HepG2 (cell line): Measurements from ENCODE around the gene TNFAIP3. TPM values are rescaled to one million over a fixed set of nuclear protein-coding genes. Genes with fewer than 3 reads are reported as not detected.

Experiments used
- ATAC-seq: fragments of 200-7000 bp; cut with Tn5 transposase; 3 replicates; pipeline ENCODE4 v1.9.1; 2020; ENCODE audit warnings: mild to moderate bottlenecking, moderate library complexity
- BruUV-seq: library from RNA; stranded (reverse); fragments of 400-500 nt; replicated peaks from 2 replicates; lab custom pipeline; 2021; lab: Mats Ljungman, UMichigan
- CTCF ChIA-PET: fragments of 300-600 bp; formaldehyde crosslinking; extraction: SDS; loops from one replicate; lab custom pipeline; 2021; ENCODE audit warnings: low total read pairs, inconsistent platforms, low intra/inter-chr PET ratio; lab: Yijun Ruan, JAX
- POLR2A ChIA-PET: fragments of 350-600 bp; sonication (Branson Sonifier 250); formaldehyde crosslinking; loops from one replicate; lab custom pipeline; 2020; ENCODE audit warnings: antibody characterized with exemption, inconsistent platforms; lab: Yijun Ruan, JAX
- DNase-seq: peaks from one replicate; pipeline ENCODE4 v3.0.0-alpha.2; 2015; ENCODE audit warnings: low spot score
- FAIRE-seq: peaks from 3 replicates; lab custom pipeline; 2011; peaks lifted over from hg19 to GRCh38; lab: Jason Lieb, UNC
- H2AFZ ChIP-seq: one replicate; pipeline ENCODE4 v1.6.1; 2011; ENCODE audit warnings: low read length, inconsistent platforms
- H3K27ac ChIP-seq: fragments of 300-600 bp; 3 replicates; pipeline ENCODE4 v1.8.0; 2011; ENCODE audit warnings: mixed run types, mild to moderate bottlenecking, mixed read lengths, low read length, inconsistent platforms; ENCODE audit not compliant: insufficient read depth; ENCODE audit errors: extremely low read length
- H3K27me3 ChIP-seq, 2 experiments: fragments of 200-600 bp in 1 of 2; 2 replicates in 1 of 2; 3 replicates in 1 of 2; pipeline versions ENCODE4 v1.6.0 to v1.8.0; 2011; ENCODE audit warnings: low read length in 2 of 2, mild to moderate bottlenecking in 2 of 2, moderate library complexity in 2 of 2, inconsistent platforms in 1 of 2; ENCODE audit not compliant: insufficient read depth in 2 of 2, control insufficient read depth in 1 of 2
- H3K36me3 ChIP-seq, 2 experiments: fragments of 200-600 bp in 1 of 2; replicated peaks in 1 of 2; 2 replicates in 1 of 2; 3 replicates in 1 of 2; pipeline versions ENCODE4 v1.5.1 to v1.8.0; 2011; ENCODE audit warnings: low read length in 2 of 2, inconsistent platforms in 1 of 2; ENCODE audit not compliant: insufficient read depth in 2 of 2, control insufficient read depth in 1 of 2
- H3K4me1 ChIP-seq: 2 replicates; pipeline ENCODE4 v1.5.1; 2012; ENCODE audit warnings: low read length, inconsistent platforms; ENCODE audit not compliant: insufficient read depth
- H3K4me2 ChIP-seq: 2 replicates; pipeline ENCODE4 v1.6.0; 2011; ENCODE audit warnings: low read depth, low read length, inconsistent platforms
- H3K4me3 ChIP-seq, 3 experiments: fragments of 200-600 bp in 1 of 3; sonication (generic), shearing (Covaris generic) in 1 of 3; replicated peaks in 1 of 3; 2 replicates each; pipeline ENCODE4 v1.5.1; 2011 to 2016; ENCODE audit warnings: low read length in 3 of 3, inconsistent platforms in 2 of 3, low read depth in 2 of 3, mild to moderate bottlenecking in 2 of 3, control low read depth in 1 of 3, mixed read lengths in 1 of 3; ENCODE audit not compliant: insufficient read depth in 1 of 3
- H3K79me2 ChIP-seq: one replicate; pipeline ENCODE4 v1.6.1; 2011; ENCODE audit warnings: low read length, inconsistent platforms; ENCODE audit not compliant: insufficient read depth
- H3K9ac ChIP-seq: 2 replicates; pipeline ENCODE4 v1.6.0; 2011; ENCODE audit warnings: mild to moderate bottlenecking, low read depth, low read length, inconsistent platforms; ENCODE audit not compliant: insufficient read depth
- H3K9me3 ChIP-seq: 2 replicates; pipeline ENCODE4 v1.5.1; 2012; ENCODE audit warnings: mild to moderate bottlenecking, low read length
- H4K20me1 ChIP-seq: 2 replicates; pipeline ENCODE4 v1.6.0; 2011; ENCODE audit warnings: inconsistent platforms, mild to moderate bottlenecking, low read length, moderate library complexity; ENCODE audit not compliant: insufficient read depth
- ARNT ChIP-seq: fragments of 450-650 bp; IDR thresholded peaks from 2 replicates; pipeline ENCODE4 v1.6.1; 2017
- HMGXB4 ChIP-seq, 2 experiments: sonication (generic) in 1 of 2; formaldehyde crosslinking in 1 of 2; IDR thresholded peaks; 2 replicates each; pipeline versions ENCODE4 v1.4.0 to v1.6.1; 2018 to 2020; ENCODE audit warnings: missing genetic modification reagents in 2 of 2, borderline replicate concordance in 1 of 2, low read depth in 1 of 2, mild to moderate bottlenecking in 1 of 2, missing biosample characterization in 1 of 2
- SNAPC4 ChIP-seq: sonication (generic); formaldehyde crosslinking; IDR thresholded peaks from 2 replicates; pipeline ENCODE4 v1.4.0; 2020; ENCODE audit warnings: mild to moderate bottlenecking, missing genetic modification reagents
- ZNF749 ChIP-seq: sonication (generic); formaldehyde crosslinking; IDR thresholded peaks from 2 replicates; pipeline ENCODE4 v1.8.0; 2022; ENCODE audit warnings: mild to moderate bottlenecking, missing genetic modification reagents, moderate library complexity, borderline replicate concordance
- WGBS: methylation state at CpG from one replicate; pipeline ENCODE4 v1.1.6; 2017; ENCODE audit warnings: low lambda C conversion rate; 5-methylcytosine and 5-hydroxymethylcytosine counted together
- in situ Hi-C: cut with HindIII; loops from 2 replicates; pipeline ENCODE4 v1.10.0; 2017; ENCODE audit warnings: low pct_unique_long_range_greater_than_20kb; ENCODE audit not compliant: extremely low pct_ligation_motif_present
- intact Hi-C: fragments of 100-400 bp; cut with micrococcal nuclease; formaldehyde crosslinking; loops from one replicate; pipeline ENCODE4 v1.10.0; 2022; ENCODE audit not compliant: unreplicated experiment
- polyA plus RNA-seq, 8 experiments: library from polyadenylated mRNA; depleted of rRNA in 3 of 8; stranded (reverse) in 7 of 8; unstranded in 1 of 8; fragments of >200 nt; fragmentation: Illumina TruSeq in 4 of 8; extraction: Trizol in 4 of 8; gene quantifications; 2 replicates each; pipeline versions ENCODE4 v1.2.1 to v1.2.3, GENCODE V29; 2011 to 2016; ENCODE audit warnings: low read depth in 4 of 8, missing spikeins in 1 of 8, mixed read lengths in 1 of 8; ENCODE audit not compliant: insufficient read depth in 1 of 8
- total RNA-seq, 5 experiments: library from RNA; depleted of rRNA; stranded (reverse); fragments of >200 nt; fragmentation: Illumina TruSeq; extraction: Trizol; gene quantifications; 2 replicates each; pipeline ENCODE4 v1.2.3, GENCODE V29; 2016; ENCODE audit warnings: low read depth in 1 of 5

Gene TNFAIP3
- total and polyA plus RNA-seq, 2 of the 13 experiments (the other 11 are each of a cell fraction or from before 2014, with no cell fraction given): 28.2 to 47.1 TPM

GRCh38 chr6:137910424-137910834, 43.4 kb downstream of the TNFAIP3 start:
- POLR2A ChIA-PET: no interaction called here
- Histone ChIP-seq H4K20me1 (no peaks in the 10 kb centered on the region), H2AFZ (no peak overlapping the region), H3K36me3 (no peaks in the 10 kb centered on the region), H3K27me3 (peaks cover 3 to 18% of the 10 kb centered on the region in 2 experiments; a peak in 3 of 5 replicates), H3K4me2 (no peak overlapping the region), H3K9ac (no peak overlapping the region), H3K9me3 (peaks cover 6% of the 10 kb centered on the region; the same call in 1 of the 2 replicates), H3K27ac (no peak overlapping the region), H3K4me1 (no peaks in the 10 kb centered on the region), H3K79me2 (no peaks in the 10 kb centered on the region), H3K4me3 (no peak overlapping the region)
- BruUV-seq: no TSS peak
- FAIRE-seq (no peak), ATAC-seq (no peak), DNase-seq (no peak)
- CTCF ChIA-PET: no interaction called here
- intact Hi-C loops: no loop called here
- 4% methylated on average over 1 of the region's 1 CpG for WGBS
- in situ Hi-C loops: no loop called here
- TF ChIP-seq SNAPC4 (CRISPR knock-in tag) (no peak), ZNF749 (no peak), ARNT (no peak), HMGXB4 (CRISPR knock-in tag; IDR thresholded peaks at IDR 0.05; ENCODE audit: borderline replicate concordance in 1 of 2, low read depth in 1 of 2) (no peak)
